ENCODE measurements around the gene SLC35E4.

DNA sequence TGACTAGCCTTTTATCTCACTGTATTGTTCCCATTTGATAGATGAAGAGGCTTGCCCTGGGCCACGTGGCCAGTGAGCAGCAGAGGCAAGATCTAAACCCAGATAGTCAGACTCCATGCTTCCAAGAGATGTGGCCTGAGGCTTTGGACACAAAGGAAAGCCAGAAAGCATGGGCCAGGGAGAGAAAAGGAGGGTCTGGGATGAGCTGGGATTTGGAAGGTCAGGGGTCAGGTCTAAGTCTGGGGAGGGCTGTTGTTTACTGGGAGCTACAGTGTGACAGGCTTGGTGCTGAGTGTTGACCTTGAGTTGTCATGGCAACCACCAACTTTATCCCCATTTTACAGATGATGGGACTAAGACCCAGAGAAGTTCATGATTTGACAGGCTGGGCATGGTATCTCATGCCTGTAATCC, 2.1 kb downstream of the SLC35E4 start:
- TF ChIP-seq, protein P1, sequence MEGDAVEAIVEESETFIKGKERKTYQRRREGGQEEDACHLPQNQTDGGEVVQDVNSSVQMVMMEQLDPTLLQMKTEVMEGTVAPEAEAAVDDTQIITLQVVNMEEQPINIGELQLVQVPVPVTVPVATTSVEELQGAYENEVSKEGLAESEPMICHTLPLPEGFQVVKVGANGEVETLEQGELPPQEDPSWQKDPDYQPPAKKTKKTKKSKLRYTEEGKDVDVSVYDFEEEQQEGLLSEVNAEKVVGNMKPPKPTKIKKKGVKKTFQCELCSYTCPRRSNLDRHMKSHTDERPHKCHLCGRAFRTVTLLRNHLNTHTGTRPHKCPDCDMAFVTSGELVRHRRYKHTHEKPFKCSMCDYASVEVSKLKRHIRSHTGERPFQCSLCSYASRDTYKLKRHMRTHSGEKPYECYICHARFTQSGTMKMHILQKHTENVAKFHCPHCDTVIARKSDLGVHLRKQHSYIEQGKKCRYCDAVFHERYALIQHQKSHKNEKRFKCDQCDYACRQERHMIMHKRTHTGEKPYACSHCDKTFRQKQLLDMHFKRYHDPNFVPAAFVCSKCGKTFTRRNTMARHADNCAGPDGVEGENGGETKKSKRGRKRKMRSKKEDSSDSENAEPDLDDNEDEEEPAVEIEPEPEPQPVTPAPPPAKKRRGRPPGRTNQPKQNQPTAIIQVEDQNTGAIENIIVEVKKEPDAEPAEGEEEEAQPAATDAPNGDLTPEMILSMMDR (IDR thresholded peaks at IDR 0.05) = no peak
- TF ChIP-seq POLR2A (IDR thresholded peaks at IDR 0.05) = no peak

All from adrenal gland (tissue), 5 donors.